T47D (cell line): ENCODE measurements around the gene BID.

Source experiments
- DNase-seq, 2 experiments: peaks; one replicate each; pipeline versions ENCODE4 v3.0.0 to v3.0.0-alpha.2; 2011 to 2012; ENCODE audit warnings: low read depth in 1 of 2, low spot score in 1 of 2
- JUND ChIP-seq: IDR thresholded peaks from 2 replicates; pipeline ENCODE4 v1.6.1; 2012; ENCODE audit warnings: low read depth
- in situ Hi-C: cut with HindIII; loops from 2 replicates; pipeline ENCODE4 v1.10.0; 2016; ENCODE audit warnings: low sequenced_read_pairs, low pct_unique_long_range_greater_than_20kb

Gene BID

GRCh38 chr22:17786435-17787161 lies 12.3 kb upstream of the BID start:
- in situ Hi-C loops = no loop called here
- TF ChIP-seq JUND = no peak
- DNase-seq = no peak

GRCh38 chr22:17785185-17786184 lies 11.2 kb upstream of the BID start:
- peak; percentile 76 to 82 for DNase-seq
- TF ChIP-seq JUND = no peak
- in situ Hi-C loops = no loop called here

GRCh38 chr22:17784776-17785175 lies 10.5 kb upstream of the BID start:
- in situ Hi-C loops = no loop called here
- DNase-seq = no peak
- no peak for TF ChIP-seq JUND

- no peak for TF ChIP-seq JUND
- in situ Hi-C loops = no loop called here
These were observed 9.7 kb upstream of the BID start for GRCh38 chr22:17783773-17784480.

GRCh38 chr22:17783312-17783711 lies 9.0 kb upstream of the BID start:
- DNase-seq = no peak
- in situ Hi-C loops = no loop called here
- TF ChIP-seq JUND = no peak

More at GRCh38 chr22:17783773-17784480, 9.7 kb upstream of the BID start:
- DNase-seq = no peak

- no peak for DNase-seq
- TF ChIP-seq JUND = no peak
- in situ Hi-C loops = no loop called here
These were observed 8.4 kb upstream of the BID start for GRCh38 chr22:17782621-17783020.

GRCh38 chr22:17782158-17782557 lies 7.9 kb upstream of the BID start:
- DNase-seq = no peak
- TF ChIP-seq JUND = no peak
- in situ Hi-C loops = no loop called here

- TF ChIP-seq JUND = no peak
- no peak for DNase-seq
- in situ Hi-C loops = no loop called here
These were observed 7.2 kb upstream of the BID start for GRCh38 chr22:17781319-17782031.

GRCh38 chr22:17780741-17781318 lies 6.6 kb upstream of the BID start:
- in situ Hi-C loops = no loop called here

GRCh38 chr22:17780116-17780740 lies 6.0 kb upstream of the BID start:
- TF ChIP-seq JUND = no peak
- DNase-seq = no peak
- in situ Hi-C loops = no loop called here

More at GRCh38 chr22:17780741-17781318, 6.6 kb upstream of the BID start:
- no peak for TF ChIP-seq JUND
- no peak for DNase-seq
